Stimulated activated CD4-positive, alpha-beta T cell treated with anti-CD3 and anti-CD28 coated beads, Interleukin-4, amount 100 ng/mL, for 4 hours (primary cell): Measurements from ENCODE around the gene FBN1.

Source experiments
- DNase-seq, 2 experiments: peaks; one replicate each; pipeline ENCODE4 v3.0.0-alpha.2; 2020

The FBN1 gene

DNA sequence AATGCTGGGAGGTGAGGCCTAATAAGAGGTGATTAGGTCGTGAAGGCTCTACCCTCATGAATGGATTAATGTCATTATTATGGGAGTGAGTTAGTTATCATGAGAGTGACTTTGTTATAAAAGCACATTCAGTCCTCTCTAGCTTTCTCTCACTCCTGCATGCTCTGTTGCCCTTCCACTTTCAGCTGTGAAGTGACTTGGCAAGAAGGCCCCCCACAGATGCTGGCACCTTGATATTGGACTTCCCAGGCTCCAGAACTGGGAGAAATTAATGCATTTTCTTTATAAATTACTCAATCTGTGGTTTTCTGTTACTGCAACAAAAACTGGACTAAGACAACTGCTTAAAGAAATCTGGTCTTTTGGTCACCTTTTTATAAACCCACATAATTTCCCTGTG lies 144.3 kb downstream of the FBN1 start:
- DNase-seq, result no peak

DNA sequence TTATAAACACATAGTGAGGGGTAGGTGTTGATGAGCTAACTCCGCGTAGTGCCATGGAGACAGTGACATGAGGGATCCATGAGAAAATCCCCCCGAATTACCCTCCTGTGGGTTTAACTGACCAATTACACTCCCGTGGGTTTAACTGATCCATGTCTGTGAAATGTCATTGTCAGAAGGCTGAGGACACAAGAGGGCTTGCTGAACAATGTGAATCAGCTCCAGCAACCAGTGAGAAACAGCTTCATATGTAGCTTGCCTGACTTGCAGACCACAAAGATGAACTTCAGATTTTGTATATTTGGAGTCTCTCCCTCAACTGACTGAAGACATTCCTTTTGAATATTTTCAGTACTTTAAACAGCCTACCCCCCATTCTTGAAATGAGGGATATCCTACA lies 144.9 kb downstream of the FBN1 start:
- DNase-seq, result no peak

DNA sequence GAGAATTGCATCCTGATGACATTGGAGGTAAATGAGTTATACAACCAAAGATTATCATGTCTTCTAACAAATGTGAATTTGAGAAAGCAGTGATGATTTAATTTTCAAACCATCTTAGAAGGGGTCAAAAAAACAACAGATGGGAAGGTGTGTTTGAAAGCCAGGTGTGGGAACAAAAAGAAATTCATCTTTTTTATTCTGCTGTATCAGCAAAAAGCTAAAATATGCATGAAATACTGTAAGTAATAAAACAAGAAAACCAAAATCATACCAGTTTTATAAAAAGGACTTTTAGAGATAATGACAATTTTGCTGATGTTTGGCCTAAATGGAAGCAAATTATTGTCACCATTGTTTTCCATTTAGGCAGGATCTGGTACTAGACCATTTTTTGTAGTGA lies 145.5 kb downstream of the FBN1 start:
- DNase-seq, result no peak

DNA sequence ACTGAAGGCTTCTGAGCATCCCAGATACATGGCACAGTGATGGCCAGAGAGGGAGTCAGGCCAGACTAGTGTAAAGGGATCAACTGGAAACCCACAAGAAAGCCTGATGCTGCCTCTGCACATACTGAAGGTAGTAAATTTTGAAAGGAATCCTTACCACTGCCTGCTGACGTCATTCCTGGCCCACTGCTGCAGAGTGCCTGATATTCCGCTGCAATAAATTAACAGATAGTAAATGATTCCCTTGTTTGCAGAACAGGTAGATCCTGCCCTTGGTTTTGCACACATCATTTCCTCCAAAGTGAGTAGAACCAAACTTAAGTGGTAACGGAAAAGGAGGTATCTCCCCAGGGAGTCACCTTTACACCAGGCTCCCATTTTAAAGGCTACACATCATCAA lies 146.7 kb downstream of the FBN1 start:
- DNase-seq, result no peak

DNA sequence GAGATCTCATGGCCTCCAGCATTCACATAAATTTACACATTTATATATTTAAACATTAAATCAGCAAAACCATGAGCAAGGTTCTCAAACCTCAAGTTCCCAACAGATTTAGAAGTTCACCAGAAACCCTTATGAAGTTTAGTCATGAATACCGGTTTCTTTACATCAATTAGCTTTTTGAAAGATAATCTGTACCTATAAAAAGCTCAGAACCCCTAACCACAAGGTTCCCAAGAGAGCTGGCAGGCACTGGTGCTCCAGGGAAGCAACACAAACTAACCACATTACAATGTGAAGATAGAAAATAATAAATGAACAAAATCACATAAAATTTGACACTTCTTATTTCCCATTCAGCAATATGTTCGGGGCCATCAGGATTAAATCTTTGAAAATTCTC lies 150.9 kb downstream of the FBN1 start:
- no peak for DNase-seq

DNA sequence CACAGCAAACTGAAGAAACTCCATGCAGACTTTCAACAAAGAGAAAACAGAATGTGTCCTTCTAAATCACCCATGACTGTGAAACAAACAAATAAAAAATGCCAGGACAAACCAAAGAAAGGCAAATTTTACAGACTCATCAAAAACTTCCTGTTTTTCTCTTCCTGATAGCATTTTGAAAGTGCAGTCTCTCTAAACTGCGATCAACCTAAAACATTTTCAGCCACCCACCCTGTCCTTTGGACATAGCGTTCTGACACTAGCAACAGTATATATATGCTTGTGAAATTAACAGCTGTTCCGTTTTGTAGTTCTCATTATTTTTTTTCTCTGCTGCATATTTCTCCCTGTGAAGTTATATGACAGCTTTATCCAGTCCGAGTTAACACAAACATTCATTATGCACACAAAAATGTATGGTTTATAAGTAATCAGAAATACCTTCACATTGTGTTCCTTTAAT lies 151.7 kb downstream of the FBN1 start:
- DNase-seq, result no peak

DNA sequence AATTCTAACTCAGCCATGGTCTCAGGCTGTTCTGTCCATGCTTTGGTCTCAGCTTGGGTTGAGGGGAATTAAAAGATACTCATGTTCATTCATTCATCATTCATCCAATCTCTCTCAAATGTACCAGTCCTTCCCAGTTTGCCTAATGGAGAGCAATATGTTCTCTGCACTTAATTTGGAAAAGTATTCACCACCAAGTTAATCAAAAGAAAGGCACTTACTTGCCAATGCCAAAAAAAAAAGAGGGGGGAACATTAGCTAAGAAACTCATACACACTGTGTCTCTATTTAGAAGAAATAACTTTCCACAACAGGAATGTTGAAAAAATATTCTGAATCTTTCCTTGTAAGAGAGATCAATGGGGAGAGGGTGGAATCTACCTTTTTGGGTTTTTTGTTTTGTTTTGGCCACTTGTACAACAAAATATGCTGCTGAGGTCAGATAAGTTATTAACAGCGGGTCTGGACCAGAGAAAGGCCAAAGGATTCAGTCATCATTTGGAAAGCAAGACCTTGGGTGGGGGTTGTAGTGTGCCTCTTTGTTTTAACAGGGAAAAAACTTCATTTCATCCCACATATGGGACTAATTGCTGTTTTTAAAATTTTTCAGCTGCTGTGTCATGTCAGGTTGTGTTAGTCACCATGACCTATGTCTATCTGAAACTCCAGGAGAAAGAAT lies 152.3 kb downstream of the FBN1 start:
- DNase-seq, result no peak

DNA sequence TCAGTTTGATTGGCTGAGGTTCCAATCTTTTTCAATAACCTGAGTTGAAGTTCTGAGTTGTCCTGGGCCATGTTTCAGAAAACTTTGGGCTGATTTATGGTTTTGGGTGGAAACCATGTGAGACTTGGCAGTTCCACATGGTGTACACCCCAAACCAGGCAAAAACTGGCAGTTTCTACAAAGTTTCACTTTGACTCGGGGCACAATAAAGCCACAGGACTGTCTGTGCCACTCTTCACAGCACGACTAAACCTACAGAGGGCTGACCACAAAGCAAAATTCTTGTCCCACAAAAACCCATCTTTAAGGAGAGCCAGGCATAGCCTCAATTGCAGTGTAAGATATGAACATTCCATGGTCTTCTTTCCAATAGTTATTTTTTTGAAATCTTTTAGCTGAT lies 159.3 kb downstream of the FBN1 start:
- DNase-seq, result no peak

DNA sequence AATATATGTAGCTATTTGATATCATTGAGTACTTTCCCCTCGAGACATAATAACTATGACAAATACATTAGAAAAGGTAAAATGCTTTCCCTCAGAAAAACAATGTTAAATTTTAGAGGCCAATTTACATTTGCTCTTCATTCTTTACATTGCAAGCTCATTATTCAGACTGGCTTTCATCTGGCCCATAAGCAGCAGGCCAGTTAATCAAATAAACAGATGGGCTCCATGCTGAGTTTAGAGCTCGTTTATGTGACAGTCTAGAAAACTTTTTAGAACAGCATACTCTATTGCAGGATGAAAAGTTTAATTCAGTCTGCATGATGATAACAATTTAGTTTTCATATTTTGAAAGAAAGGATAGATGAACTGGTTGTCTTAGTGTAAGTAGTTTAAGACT lies 163.7 kb downstream of the FBN1 start:
- DNase-seq, result no peak

DNA sequence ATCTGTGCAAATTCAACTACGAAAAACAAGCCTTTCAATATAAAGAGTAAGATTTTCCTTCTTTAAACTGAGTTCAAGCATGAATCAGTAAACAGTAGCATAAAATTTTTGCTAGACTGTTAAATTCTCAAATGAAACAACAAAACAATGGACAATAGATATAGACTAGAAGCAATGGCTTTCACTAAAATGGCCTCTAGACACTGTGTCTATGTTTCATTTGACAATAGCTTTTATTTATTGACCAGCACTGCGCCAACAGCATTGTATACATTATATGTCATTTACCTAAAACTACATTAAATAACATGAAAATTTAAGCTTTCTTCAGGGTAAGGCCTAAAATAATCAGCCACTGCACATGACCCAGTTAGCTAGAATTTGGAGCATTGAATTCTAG lies 165.8 kb downstream of the FBN1 start:
- no peak for DNase-seq

DNA sequence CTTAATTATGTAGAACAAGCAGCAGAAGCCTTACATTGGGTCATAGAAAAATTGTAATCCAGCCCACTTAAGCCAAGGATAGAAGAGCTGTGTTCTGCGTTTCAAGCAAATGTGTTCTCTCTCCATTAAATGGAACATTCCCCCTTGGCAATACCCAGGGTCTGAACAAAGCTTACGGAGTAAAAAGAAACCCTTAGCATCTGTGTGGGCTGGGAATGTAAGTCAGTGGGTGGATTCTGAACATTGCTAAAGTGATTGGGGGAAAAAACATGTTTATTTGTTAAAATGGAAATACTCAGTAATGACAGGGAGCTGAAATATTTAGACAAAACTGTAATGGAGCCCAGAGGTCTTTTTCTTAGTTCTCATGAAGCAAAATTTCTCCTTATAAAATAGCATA lies 166.9 kb downstream of the FBN1 start:
- DNase-seq, result no peak

DNA sequence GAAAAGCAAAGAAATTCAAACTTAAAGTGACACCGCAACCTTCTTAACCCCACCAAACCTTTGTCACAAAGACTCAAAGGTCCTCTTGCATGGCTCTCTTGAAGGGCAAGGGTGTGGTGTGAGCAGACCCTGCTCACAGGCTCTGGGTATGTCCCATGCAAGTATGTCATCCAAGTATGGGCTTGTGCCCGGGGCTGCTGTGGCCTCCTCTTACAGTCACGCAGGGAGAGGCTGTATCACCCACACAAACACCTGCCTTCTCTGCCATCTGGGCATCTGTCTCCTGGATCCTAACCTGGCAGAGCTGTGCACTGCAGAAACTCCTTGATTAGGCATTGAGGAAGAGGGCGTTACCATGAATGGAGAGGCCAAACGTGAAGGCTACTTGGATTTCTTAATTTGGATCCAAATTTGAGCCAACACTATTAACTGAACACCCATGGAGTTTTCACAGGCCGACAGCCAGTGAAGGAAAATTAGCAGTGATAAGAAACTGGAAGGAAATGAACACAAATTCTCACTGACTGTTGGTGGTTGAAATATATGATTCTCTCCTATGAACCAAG lies 167.6 kb downstream of the FBN1 start:
- no peak for DNase-seq

DNA sequence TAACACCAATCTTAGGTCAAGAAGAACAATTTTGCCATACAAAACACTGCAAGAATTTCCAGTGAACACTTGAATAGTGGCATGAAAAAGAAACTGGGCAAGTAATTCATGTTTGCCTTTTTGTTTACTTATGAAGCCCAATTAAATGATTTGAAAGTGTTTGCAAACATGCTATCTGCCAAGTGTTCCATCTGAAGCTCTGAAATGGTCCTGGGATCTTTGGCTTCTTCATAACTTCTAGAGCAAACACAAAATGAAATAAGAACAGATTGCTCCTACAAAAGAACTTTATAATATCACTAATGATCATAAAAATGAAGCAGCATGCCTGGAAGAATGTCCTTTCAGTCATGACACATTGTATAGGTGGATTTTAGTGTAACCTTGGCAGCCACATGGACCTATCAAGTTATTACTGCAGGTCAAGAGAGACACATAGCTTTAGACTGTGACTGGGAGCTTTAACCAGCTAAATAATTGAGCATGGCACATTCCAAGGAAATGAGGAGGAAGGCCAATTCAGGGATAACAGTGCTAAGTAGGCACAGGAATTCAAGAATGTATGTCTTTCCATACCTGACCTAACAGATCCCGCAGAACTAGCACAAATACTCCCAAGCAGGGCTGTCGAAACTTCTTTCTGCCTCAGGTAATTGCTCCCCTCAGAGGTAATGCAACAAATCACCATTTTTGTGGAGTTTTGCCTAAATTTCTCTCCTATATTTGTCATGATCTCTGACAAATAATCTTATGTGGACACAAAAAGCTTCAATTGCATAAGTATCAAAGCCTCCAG lies 169.7 kb downstream of the FBN1 start:
- DNase-seq, result no peak

DNA sequence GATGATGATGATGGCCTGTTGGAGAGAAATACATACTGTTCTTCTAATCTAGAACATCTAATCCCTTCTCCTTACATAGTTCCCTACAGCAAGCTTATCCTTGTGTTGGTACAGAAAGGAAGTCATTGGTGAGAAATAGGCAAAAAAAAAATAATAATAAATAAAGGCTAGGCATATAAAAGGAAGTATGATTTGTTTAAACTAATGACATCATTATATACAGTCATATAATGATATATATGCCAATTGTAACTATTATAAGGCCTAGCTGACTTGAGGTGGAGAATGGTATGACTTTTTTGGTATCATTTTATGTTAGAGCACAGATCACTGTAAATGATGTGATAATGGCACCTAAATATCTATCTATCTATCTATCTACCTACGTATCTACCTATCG lies 171.8 kb downstream of the FBN1 start:
- no peak for DNase-seq

DNA sequence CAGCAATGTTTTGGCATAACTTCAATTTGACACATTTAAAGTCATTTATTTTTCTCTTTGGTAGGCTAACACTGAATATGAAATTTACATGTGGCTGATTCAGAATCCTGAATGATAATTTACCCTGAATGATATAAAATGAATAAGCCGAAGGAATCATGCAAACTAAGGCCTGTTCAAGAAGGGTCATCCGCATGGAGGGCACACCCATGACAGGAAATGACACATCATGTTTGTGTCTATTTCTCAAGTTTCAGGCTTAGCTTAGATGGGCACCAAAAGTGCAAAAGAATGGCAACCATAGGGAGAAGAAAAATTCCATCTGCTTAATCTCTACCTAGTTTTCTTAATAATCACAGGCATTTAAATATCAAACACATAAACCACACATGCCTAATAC lies 172.8 kb downstream of the FBN1 start:
- DNase-seq, result no peak

DNA sequence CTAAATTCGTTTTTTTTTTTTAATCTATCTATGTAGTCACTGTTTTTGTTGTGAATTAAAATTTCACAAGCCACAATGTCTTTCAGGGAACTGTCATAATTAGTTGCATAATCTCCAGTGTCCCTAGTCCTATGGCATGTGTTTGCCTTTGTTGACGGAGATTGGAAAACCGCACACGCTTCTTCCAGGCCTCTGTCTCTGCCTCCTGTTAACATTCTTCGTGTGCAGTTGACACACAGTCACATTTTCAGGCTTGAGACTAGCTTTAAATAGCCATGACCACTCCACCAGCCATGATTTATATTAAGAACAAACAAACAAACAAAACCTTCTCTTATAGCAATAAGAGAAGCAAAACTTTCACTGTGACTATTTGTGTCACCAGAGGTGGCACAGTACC lies 174.4 kb downstream of the FBN1 start:
- no peak for DNase-seq

DNA sequence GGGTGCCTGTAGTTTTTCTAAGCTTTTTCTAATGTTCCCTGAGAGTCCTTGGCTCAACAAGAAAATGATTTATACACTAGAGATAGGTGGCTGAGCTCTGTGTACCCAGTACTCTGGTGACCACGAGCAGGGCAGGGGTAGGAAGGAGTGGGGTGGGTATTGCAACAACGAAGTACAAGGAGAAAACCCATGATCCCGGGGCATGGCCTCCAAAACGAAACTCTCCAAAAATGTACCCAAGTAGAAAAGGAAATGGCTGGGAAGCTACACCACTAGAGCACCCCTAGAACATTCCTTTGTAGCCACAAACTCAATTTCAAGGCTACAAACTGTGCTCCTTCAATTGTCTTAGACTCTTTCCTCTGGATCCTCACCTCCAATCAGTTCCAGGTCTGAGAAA lies 175.4 kb downstream of the FBN1 start:
- DNase-seq, result no peak

DNA sequence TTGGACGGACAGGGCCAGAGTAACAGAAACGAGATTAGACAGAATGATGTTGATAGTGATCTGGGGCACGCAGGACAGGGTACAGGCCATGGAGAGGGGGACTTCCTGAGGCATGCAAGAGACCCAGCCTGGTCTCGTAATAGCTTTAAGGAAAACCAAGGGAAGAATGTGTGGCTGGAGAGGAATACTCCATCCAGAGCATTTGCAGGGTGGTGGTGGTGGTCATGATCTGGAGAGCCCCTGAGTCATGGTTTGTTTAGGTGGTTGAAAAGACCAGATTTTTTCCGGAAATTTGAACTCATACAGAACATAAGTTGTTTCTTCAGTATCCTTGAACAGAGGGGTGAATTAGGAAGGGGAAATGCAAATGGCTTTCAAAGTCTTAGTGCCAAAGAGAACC lies 175.8 kb downstream of the FBN1 start:
- DNase-seq, result no peak

DNA sequence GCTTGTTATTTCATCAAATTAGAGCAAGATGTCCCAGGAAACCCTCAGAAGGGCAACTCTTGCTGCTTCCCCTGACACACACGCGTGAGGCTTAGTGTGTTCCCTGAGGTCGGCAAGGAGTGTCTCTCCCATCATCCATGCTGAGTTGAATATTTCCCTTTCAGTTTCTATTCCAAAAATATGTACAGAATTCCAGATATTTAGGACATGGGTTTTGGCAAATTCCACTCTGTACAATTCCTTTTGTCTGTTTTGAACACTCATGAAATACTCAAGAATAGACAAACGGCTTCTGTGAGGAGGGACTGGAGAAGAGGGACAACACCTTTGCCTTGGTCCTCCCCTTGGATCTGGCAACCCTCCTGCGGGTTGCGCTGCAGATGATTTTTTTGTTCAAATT lies 176.2 kb downstream of the FBN1 start:
- no peak for DNase-seq

DNA sequence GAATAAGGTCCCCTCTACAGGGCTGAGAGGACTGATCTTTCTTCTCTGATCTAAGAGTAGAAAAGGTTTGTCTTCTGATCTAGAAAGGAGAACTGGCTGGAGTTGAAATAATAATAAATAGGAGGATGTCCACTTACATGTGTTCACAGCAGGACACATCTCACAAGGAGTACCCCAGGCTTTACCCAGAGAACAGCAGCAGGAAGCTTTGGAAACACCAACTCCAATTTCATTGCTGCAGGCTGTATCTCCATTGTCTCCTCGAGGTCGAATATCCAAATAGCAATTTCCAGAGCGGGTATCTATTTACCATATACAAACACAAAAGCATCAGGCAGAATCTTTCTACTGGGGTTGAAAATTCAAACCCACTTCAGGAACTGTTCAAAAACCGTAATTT lies 177.7 kb downstream of the FBN1 start:
- DNase-seq, result no peak

DNA sequence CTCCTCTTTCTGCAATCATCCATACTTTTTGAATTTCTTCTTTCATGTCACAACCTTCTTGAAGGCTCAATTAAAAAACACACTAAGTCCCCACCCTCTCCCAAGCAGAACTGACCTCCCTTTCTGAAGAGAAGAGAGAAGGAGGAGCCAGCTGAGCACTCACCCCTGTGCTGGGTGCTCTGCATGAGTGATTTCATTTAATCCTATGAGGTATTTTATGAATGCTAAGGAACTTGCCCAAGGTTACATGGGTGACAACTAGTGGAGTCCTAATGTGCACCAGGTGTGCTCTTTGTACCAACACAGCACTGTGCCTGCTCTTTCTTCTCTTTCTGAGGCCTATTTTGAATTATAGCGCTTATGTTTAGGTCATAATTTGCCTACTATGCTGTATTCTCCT lies 178.7 kb downstream of the FBN1 start:
- no peak for DNase-seq

DNA sequence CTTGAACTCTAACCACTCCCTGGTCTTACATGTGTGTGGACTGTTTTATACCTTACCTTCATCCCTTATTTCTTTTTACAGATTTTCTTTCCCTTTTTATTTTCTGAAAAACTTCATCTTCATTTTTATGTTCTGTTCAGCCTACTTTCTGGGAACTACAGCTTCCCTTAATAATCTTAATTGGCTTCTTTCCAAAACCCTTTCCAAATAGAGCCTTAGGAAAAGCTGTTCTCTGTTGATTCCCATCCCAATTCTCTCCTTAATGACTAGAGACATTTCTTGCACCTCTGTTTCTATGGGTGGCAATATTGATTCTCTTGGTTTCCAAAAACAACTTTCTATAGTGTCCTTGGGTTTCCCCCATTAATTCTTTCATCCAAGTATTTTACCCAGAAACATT lies 179.4 kb downstream of the FBN1 start:
- DNase-seq, result no peak

DNA sequence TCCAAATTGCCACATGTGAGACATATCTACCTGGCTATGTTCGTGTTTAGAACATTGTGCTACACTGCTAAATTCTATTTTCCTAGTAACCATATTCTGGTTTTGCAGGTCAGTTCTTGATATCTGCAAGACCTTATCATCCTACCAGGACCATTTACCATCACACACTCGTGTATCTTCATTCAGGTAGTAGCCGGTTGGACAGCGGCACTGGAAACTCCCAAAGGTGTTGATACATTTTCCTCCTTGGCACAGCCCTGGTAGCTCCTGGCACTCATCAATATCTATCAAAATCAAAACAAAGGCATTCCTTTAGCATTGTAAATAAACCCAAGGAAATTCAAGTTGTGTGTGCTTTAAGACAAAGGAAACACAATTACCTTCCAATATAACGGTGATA lies 180.1 kb downstream of the FBN1 start:
- no peak for DNase-seq

DNA sequence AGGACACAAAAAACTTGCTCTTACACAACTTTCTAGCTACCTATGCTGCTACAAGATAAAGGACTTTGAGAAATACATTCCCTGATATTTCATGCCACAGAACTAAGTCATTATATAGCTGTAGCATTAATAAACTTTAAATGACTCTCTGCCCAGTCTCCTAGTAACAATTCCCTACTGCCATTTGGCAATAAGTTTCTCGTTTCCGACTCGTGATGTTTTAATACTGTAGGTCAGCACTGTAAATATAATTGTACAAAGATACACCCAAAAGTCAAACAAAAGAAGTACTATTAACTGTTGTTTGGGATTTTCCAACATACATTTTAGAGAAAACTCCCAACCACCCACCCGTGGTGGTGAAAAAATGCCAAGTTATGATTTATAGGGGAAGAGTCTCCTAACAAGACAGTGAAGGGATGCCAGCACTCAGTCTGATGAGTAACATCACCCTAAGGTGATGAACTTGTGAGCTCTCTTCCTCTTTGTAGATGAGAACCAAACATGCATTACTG lies 182.1 kb downstream of the FBN1 start:
- no peak for DNase-seq
